Neural progenitor cell (in vitro differentiated cells): ENCODE results near the gene PAFAH1B1. TPM values are rescaled to one million over a fixed set of nuclear protein-coding genes. Genes with fewer than 3 reads are reported as not detected.

ENCODE experiments used
- DNase-seq: peaks from one replicate; pipeline ENCODE4 v3.0.0-alpha.2; 2016; ENCODE audit warnings: low spot score
- H2AFZ ChIP-seq: fragments of 200-600 bp; sonication (generic); replicated peaks from 2 replicates; pipeline ENCODE4 v1.6.1; 2016; ENCODE audit warnings: antibody characterized with exemption
- H3F3A ChIP-seq: fragments of 200-600 bp; sonication (generic); 2 replicates; pipeline ENCODE4 v1.6.1; 2016; ENCODE audit warnings: antibody characterized with exemption, low read depth
- H3K27ac ChIP-seq: fragments of 200-600 bp; sonication (generic); 2 replicates; pipeline ENCODE4 v1.5.1; 2016; ENCODE audit warnings: mild to moderate bottlenecking
- H3K27me3 ChIP-seq: fragments of 200-600 bp; sonication (generic); 2 replicates; pipeline ENCODE4 v1.6.1; 2016; ENCODE audit warnings: mild to moderate bottlenecking, moderate library complexity
- H3K36me3 ChIP-seq: fragments of 200-600 bp; sonication (generic); 2 replicates; pipeline ENCODE4 v1.5.1; 2016
- H3K4me1 ChIP-seq: fragments of 200-600 bp; sonication (generic); 2 replicates; pipeline ENCODE4 v1.6.1; 2016; ENCODE audit warnings: mixed run types
- H3K4me2 ChIP-seq: fragments of 200-600 bp; sonication (generic); 2 replicates; pipeline ENCODE4 v1.6.1; 2016
- H3K4me3 ChIP-seq: fragments of 200-600 bp; sonication (generic); 2 replicates; pipeline ENCODE4 v1.5.1; 2016
- H3K79me2 ChIP-seq: fragments of 200-600 bp; sonication (generic); 2 replicates; pipeline ENCODE4 v1.6.1; 2016; ENCODE audit warnings: low read depth
- H3K9ac ChIP-seq: fragments of 200-600 bp; sonication (generic); 2 replicates; pipeline ENCODE4 v1.6.1; 2016
- H3K9me3 ChIP-seq: fragments of 200-600 bp; sonication (generic); 2 replicates; pipeline ENCODE4 v1.5.1; 2016; ENCODE audit warnings: low read depth
- H4K20me1 ChIP-seq: fragments of 200-600 bp; sonication (generic); 2 replicates; pipeline ENCODE4 v1.6.1; 2016; ENCODE audit warnings: low read depth
- H3K27ac Mint-ChIP-seq: 3 replicates; pipeline ENCODE4 v1.8.0; 2021; ENCODE audit warnings: mixed read lengths
- H3K27me3 Mint-ChIP-seq: 2 replicates; pipeline ENCODE4 v1.8.0; 2022; ENCODE audit warnings: low read depth, mild to moderate bottlenecking, inconsistent platforms, moderate library complexity, mixed read lengths; ENCODE audit not compliant: insufficient read depth
- H3K36me3 Mint-ChIP-seq: 3 replicates; pipeline ENCODE4 v1.8.0; 2021; ENCODE audit warnings: mixed read lengths
- H3K4me1 Mint-ChIP-seq: 3 replicates; pipeline ENCODE4 v1.8.0; 2021; ENCODE audit warnings: mixed read lengths
- H3K4me3 Mint-ChIP-seq: 3 replicates; pipeline ENCODE4 v1.8.0; 2021; ENCODE audit warnings: mild to moderate bottlenecking, moderate library complexity, mixed read lengths
- H3K9me3 Mint-ChIP-seq: 3 replicates; pipeline ENCODE4 v1.8.0; 2020; ENCODE audit warnings: mixed read lengths
- CTCF ChIP-seq: fragments of 200-600 bp; sonication (generic); IDR thresholded peaks from 2 replicates; pipeline ENCODE4 v1.5.1; 2017; ENCODE audit warnings: antibody characterized with exemption, mild to moderate bottlenecking
- EZH2 ChIP-seq: fragments of 200-600 bp; sonication (generic); IDR thresholded peaks from 2 replicates; pipeline ENCODE4 v1.6.1; 2017; ENCODE audit warnings: antibody characterized with exemption, mild to moderate bottlenecking, moderate library complexity
- EZH2phosphoT487 ChIP-seq: fragments of 200-600 bp; sonication (generic); IDR thresholded peaks from 2 replicates; pipeline ENCODE4 v1.6.1; 2017; ENCODE audit warnings: antibody characterized with exemption
- total RNA-seq: library from RNA; depleted of rRNA; stranded (reverse); fragments of >200 nt; gene quantifications from 2 replicates; pipeline ENCODE4 v1.2.3, GENCODE V29; 2015; ENCODE audit warnings: low replicate concordance

The PAFAH1B1 gene
- total RNA-seq, 1 donor from 2014 or later = 209 TPM

GRCh38 chr17:2637422-2637821, 44.0 kb downstream of the PAFAH1B1 start:
- H3K4me3 Mint-ChIP-seq = no peak overlapping the region
- Histone ChIP-seq H3K4me3 (no peak overlapping the region), H3K27ac (no peak overlapping the region), H3K36me3 (peaks cover 18% of the 10 kb centered on the region), H3K79me2 (peaks cover 100% of the 10 kb centered on the region), H3K4me2 (no peak overlapping the region), H3K9me3 (no peaks in the 10 kb centered on the region), H2AFZ (no peak overlapping the region), H3K4me1 (no peaks in the 10 kb centered on the region), H4K20me1 (peaks cover 96% of the 10 kb centered on the region), H3F3A (peaks cover 5% of the 10 kb centered on the region), H3K27me3 (no peaks in the 10 kb centered on the region), H3K9ac (no peak overlapping the region)
- DNase-seq = no peak
- peaks cover 36% of the 10 kb centered on the region for H3K36me3 Mint-ChIP-seq
- TF ChIP-seq EZH2phosphoT487 (no peak), CTCF (no peak), EZH2 (no peak)
- peaks cover 9% of the 10 kb centered on the region for H3K4me1 Mint-ChIP-seq
- peaks cover 6% of the 10 kb centered on the region for H3K27me3 Mint-ChIP-seq
- no peaks in the 10 kb centered on the region for H3K9me3 Mint-ChIP-seq
- no peak overlapping the region for H3K27ac Mint-ChIP-seq

GRCh38 chr17:2644971-2645370, 51.5 kb downstream of the PAFAH1B1 start:
- Histone ChIP-seq H3K4me2 (no peak overlapping the region), H3F3A (no peaks in the 10 kb centered on the region), H2AFZ (no peak overlapping the region), H3K36me3 (peaks cover 17% of the 10 kb centered on the region), H3K4me3 (no peak overlapping the region), H3K9me3 (no peaks in the 10 kb centered on the region), H3K27ac (no peak overlapping the region), H3K79me2 (peaks cover 87% of the 10 kb centered on the region), H4K20me1 (peaks cover 41% of the 10 kb centered on the region), H3K9ac (no peak overlapping the region), H3K4me1 (no peaks in the 10 kb centered on the region), H3K27me3 (no peaks in the 10 kb centered on the region)
- Mint-ChIP-seq H3K4me1 (no peaks in the 10 kb centered on the region), H3K27me3 (peaks cover 3% of the 10 kb centered on the region), H3K9me3 (peaks cover 2% of the 10 kb centered on the region), H3K27ac (no peak overlapping the region), H3K4me3 (no peak overlapping the region), H3K36me3 (peaks cover 37% of the 10 kb centered on the region)
- DNase-seq = no peak
- TF ChIP-seq EZH2 = no peak
- TF ChIP-seq EZH2phosphoT487 = no peak
- TF ChIP-seq CTCF = no peak

- Histone ChIP-seq H3K4me2 (no peak overlapping the region), H3K79me2 (peaks cover 85% of the 10 kb centered on the region), H3K4me3 (no peak overlapping the region), H3K27ac (no peak overlapping the region), H3K4me1 (no peaks in the 10 kb centered on the region), H3K9me3 (no peaks in the 10 kb centered on the region), H3K36me3 (peaks cover 13% of the 10 kb centered on the region), H3F3A (peaks cover 9% of the 10 kb centered on the region), H3K9ac (no peak overlapping the region), H3K27me3 (no peaks in the 10 kb centered on the region), H2AFZ (no peak overlapping the region), H4K20me1 (peaks cover 18% of the 10 kb centered on the region)
- TF ChIP-seq CTCF (no peak), EZH2 (no peak), EZH2phosphoT487 (no peak)
- Mint-ChIP-seq H3K9me3 (peaks cover 8% of the 10 kb centered on the region), H3K27ac (no peak overlapping the region), H3K36me3 (peaks cover 39% of the 10 kb centered on the region), H3K4me1 (no peaks in the 10 kb centered on the region), H3K4me3 (no peak overlapping the region), H3K27me3 (peaks cover 3% of the 10 kb centered on the region)
- DNase-seq = no peak
These were observed 54.5 kb downstream of the PAFAH1B1 start for GRCh38 chr17:2647957-2648356.
